Hepatocyte (in vitro differentiated cells): ENCODE data around the gene AMMECR1L.

Experiments
- CTCF ChIP-seq: fragments of 200-600 bp; sonication (generic); IDR thresholded peaks from 2 replicates; pipeline ENCODE4 v1.5.1; 2016; ENCODE audit warnings: antibody characterized with exemption, mild to moderate bottlenecking; ENCODE audit not compliant: poor library complexity
- EZH2 ChIP-seq: fragments of 200-600 bp; sonication (generic); IDR thresholded peaks from 2 replicates; pipeline ENCODE4 v1.6.1; 2016; ENCODE audit warnings: antibody characterized with exemption, mild to moderate bottlenecking, borderline replicate concordance
- EZH2phosphoT487 ChIP-seq: fragments of 200-600 bp; sonication (generic); IDR thresholded peaks from one replicate; pipeline ENCODE4 v1.6.1; 2018; ENCODE audit warnings: antibody characterized with exemption, mild to moderate bottlenecking, low read depth, moderate library complexity; ENCODE audit not compliant: unreplicated experiment, severe bottlenecking

DNA sequence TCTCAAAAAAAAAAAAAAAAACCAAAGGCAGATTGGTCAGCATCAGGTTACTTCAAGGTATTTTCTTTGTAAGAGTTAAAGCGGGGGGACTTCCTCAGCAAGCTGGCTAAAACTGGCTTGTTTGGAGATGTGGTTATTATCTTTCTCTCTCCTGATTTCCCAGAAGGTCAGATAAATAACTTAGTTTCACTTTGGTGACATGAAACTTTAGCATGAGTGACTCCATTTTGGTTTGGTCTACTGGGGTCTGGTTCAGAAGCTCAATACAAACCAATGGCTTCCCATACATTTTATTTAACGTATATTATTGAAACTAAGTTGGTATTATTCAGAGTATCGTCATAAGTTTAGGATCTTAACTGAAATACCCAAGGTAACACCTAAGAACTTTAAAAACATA is 41.6 kb upstream of the AMMECR1L start:
- TF ChIP-seq EZH2 (no peak), CTCF (no peak), EZH2phosphoT487 (no peak)
